K562 (cell line): Measurements from ENCODE around the gene CSRP2. TPM values are rescaled to one million over a fixed set of nuclear protein-coding genes. Genes with fewer than 3 reads are reported as not detected.

Source experiments
- ATAC-seq: fragments of 200-7000 bp; cut with Tn5 transposase; 3 replicates; pipeline ENCODE4 v1.9.1; 2020; ENCODE audit warnings: moderate library complexity
- BruUV-seq: library from RNA; stranded (reverse); fragments of 400-500 nt; replicated peaks from 2 replicates; lab custom pipeline; 2021; lab: Mats Ljungman, UMichigan
- CTCF ChIA-PET: fragments of 300-600 bp; formaldehyde crosslinking; extraction: SDS; loops from one replicate; lab custom pipeline; 2021; ENCODE audit warnings: low intra/inter-chr PET ratio; lab: Yijun Ruan, JAX
- POLR2A ChIA-PET: fragments of 300-600, 350-650 bp; sonication (Branson Sonifier 250); formaldehyde crosslinking; extraction: SDS; loops from one replicate; lab custom pipeline; 2021; ENCODE audit warnings: antibody characterized with exemption, inconsistent platforms; lab: Yijun Ruan, JAX
- DNase-seq, 4 experiments: peaks; one replicate each; pipeline versions ENCODE4 v3.0.0 to v3.0.0-alpha.2; 2011 to 2018; ENCODE audit warnings: low spot score in 3 of 4, mixed read lengths in 3 of 4; ENCODE audit errors: extremely low read depth in 1 of 4
- FAIRE-seq: peaks from 2 replicates; lab custom pipeline; 2011; peaks lifted over from hg19 to GRCh38; lab: Jason Lieb, UNC
- H2AFZ ChIP-seq: 2 replicates; pipeline ENCODE4 v1.6.0; 2011; ENCODE audit warnings: low read depth, low read length, control low read depth, inconsistent platforms
- H3K27ac ChIP-seq: fragments of 200-600 bp; 3 replicates; pipeline ENCODE4 v1.8.0; 2011; ENCODE audit warnings: low read depth, mild to moderate bottlenecking, control low read depth, inconsistent platforms, low read length, moderate library complexity, mixed read lengths; ENCODE audit errors: extremely low read depth
- H3K27me3 ChIP-seq, 2 experiments: fragments of 300-600 bp in 1 of 2; 2 replicates in 1 of 2; 3 replicates in 1 of 2; pipeline versions ENCODE4 v1.6.0 to v1.8.0; 2011; ENCODE audit warnings: inconsistent platforms in 2 of 2, low read length in 2 of 2, mild to moderate bottlenecking in 1 of 2, mixed read lengths in 1 of 2, moderate library complexity in 1 of 2; ENCODE audit not compliant: control insufficient read depth in 2 of 2, insufficient read depth in 2 of 2
- H3K36me3 ChIP-seq: fragments of 300-600 bp; 3 replicates; pipeline ENCODE4 v1.8.0; 2011; ENCODE audit warnings: mild to moderate bottlenecking, low read length, inconsistent platforms; ENCODE audit not compliant: control insufficient read depth, insufficient read depth
- H3K4me1 ChIP-seq, 2 experiments: fragments of 200-600 bp in 1 of 2; replicated peaks in 1 of 2; 2 replicates in 1 of 2; 3 replicates in 1 of 2; pipeline versions ENCODE4 v1.5.1 to v1.8.0; 2011; ENCODE audit warnings: inconsistent platforms in 2 of 2, low read length in 2 of 2, mild to moderate bottlenecking in 1 of 2, mixed read lengths in 1 of 2, moderate library complexity in 1 of 2; ENCODE audit not compliant: control insufficient read depth in 2 of 2, insufficient read depth in 2 of 2
- H3K4me2 ChIP-seq: 2 replicates; pipeline ENCODE4 v1.6.1; 2011; ENCODE audit warnings: low read length, control low read depth, inconsistent platforms, mixed read lengths; ENCODE audit not compliant: insufficient read depth
- H3K4me3 ChIP-seq: fragments of 200-600 bp; sonication (generic), shearing (Covaris generic); 2 replicates; pipeline ENCODE4 v1.5.1; 2016; ENCODE audit warnings: control low read depth, inconsistent platforms
- H3K79me2 ChIP-seq: fragments of 200-600 bp; 3 replicates; pipeline ENCODE4 v1.8.0; 2011; ENCODE audit warnings: low read length, inconsistent platforms; ENCODE audit not compliant: control insufficient read depth, insufficient read depth
- H3K9ac ChIP-seq, 2 experiments: 2 replicates each; pipeline versions ENCODE4 v1.6.0 to v1.6.1; 2011; ENCODE audit warnings: low read depth in 2 of 2, low read length in 2 of 2, control low read depth in 1 of 2, inconsistent platforms in 1 of 2, mild to moderate bottlenecking in 1 of 2, mixed read lengths in 1 of 2; ENCODE audit not compliant: insufficient read depth in 1 of 2
- H3K9me1 ChIP-seq: one replicate; pipeline ENCODE4 v1.6.0; 2011; ENCODE audit warnings: inconsistent platforms, mild to moderate bottlenecking, low read length, moderate library complexity; ENCODE audit not compliant: control insufficient read depth, insufficient read depth
- H3K9me3 ChIP-seq: replicated peaks from 2 replicates; pipeline ENCODE4 v1.5.1; 2011; ENCODE audit warnings: low read depth, low read length, inconsistent platforms; ENCODE audit not compliant: control insufficient read depth, insufficient read depth
- H4K20me1 ChIP-seq: replicated peaks from 2 replicates; pipeline ENCODE4 v1.6.1; 2011; ENCODE audit warnings: low read length, inconsistent platforms, mixed read lengths; ENCODE audit not compliant: control insufficient read depth, insufficient read depth
- CBFA2T3 ChIP-seq: fragments of 450-650 bp; IDR thresholded peaks from 2 replicates; pipeline ENCODE4 v1.6.1; 2017
- CTCFL ChIP-seq: IDR thresholded peaks from 2 replicates; pipeline ENCODE4 v1.6.1; 2011; ENCODE audit warnings: borderline replicate concordance, low read depth, mild to moderate bottlenecking, moderate library complexity, low read length; ENCODE audit not compliant: insufficient read depth, poor library complexity, severe bottlenecking
- JUN ChIP-seq, 2 experiments: sonication (generic) in 1 of 2; formaldehyde crosslinking in 1 of 2; IDR thresholded peaks; 2 replicates each; pipeline versions ENCODE4 v1.6.1 to v1.8.0; 2012 to 2022; ENCODE audit warnings: borderline replicate concordance in 2 of 2, mild to moderate bottlenecking in 2 of 2, improper control_type of control experiment in 1 of 2, low read depth in 1 of 2, low read length in 1 of 2, missing genetic modification reagents in 1 of 2
- MAFG ChIP-seq: fragments of 450-650 bp; conservative IDR thresholded peaks from 2 replicates; pipeline ENCODE4 v1.6.1; 2016; ENCODE audit warnings: missing genetic modification characterization, missing compliant biosample characterization
- NR2C2 ChIP-seq, 2 experiments: fragments of 200-800 bp in 1 of 2; sonication (Bioruptor generic) in 1 of 2; sonication (generic) in 1 of 2; formaldehyde crosslinking in 1 of 2; IDR thresholded peaks; 2 replicates each; pipeline versions ENCODE4 v1.6.1 to v1.8.0; 2016 to 2022; ENCODE audit warnings: mild to moderate bottlenecking in 1 of 2, missing compliant biosample characterization in 1 of 2, missing genetic modification characterization in 1 of 2, missing genetic modification reagents in 1 of 2
- NUFIP1 ChIP-seq: fragments of 450-650 bp; IDR thresholded peaks from 2 replicates; pipeline ENCODE4 v1.6.1; 2018; ENCODE audit not compliant: partially characterized antibody
- POLR2H ChIP-seq: IDR thresholded peaks from 2 replicates; pipeline ENCODE4 v1.6.1; 2016; ENCODE audit warnings: missing genetic modification characterization, low read depth, mild to moderate bottlenecking, control low read depth, missing compliant biosample characterization, moderate library complexity
- RERE ChIP-seq: sonication (generic); formaldehyde crosslinking; IDR thresholded peaks from 2 replicates; pipeline ENCODE4 v1.8.0; 2023; ENCODE audit warnings: missing genetic modification reagents, mild to moderate bottlenecking, borderline replicate concordance
- THRAP3 ChIP-seq: fragments of 450-650 bp; IDR thresholded peaks from 2 replicates; pipeline ENCODE4 v1.6.1; 2016; ENCODE audit warnings: mild to moderate bottlenecking, inconsistent platforms, borderline replicate concordance
- ZBTB26 ChIP-seq: fragments of 450-650 bp; formaldehyde crosslinking; IDR thresholded peaks from 2 replicates; pipeline ENCODE4 v1.4.0; 2022; ENCODE audit warnings: missing genetic modification characterization
- ZFX ChIP-seq: sonication (generic); formaldehyde crosslinking; IDR thresholded peaks from 2 replicates; pipeline ENCODE4 v1.8.0; 2022; ENCODE audit warnings: mild to moderate bottlenecking, missing genetic modification reagents, moderate library complexity
- ZNF174 ChIP-seq: fragments of 250-450 bp; sonication (Bioruptor Pico); IDR thresholded peaks from 2 replicates; pipeline ENCODE4 v1.4.0; 2020; ENCODE audit warnings: mild to moderate bottlenecking
- ZNF766 ChIP-seq: fragments of 200-800 bp; sonication (Bioruptor generic); conservative IDR thresholded peaks from 2 replicates; pipeline ENCODE4 v1.6.1; 2016; ENCODE audit warnings: missing genetic modification characterization, missing compliant biosample characterization
- WGBS: fragments of 100-300 bp; shearing (Covaris generic); methylation state at CpG from one replicate; pipeline ENCODE4 v1.1.6; 2016; ENCODE audit warnings: low coverage, mixed read lengths; ENCODE audit not compliant: insufficient coverage; ENCODE audit errors: missing lambda C conversion rate; 5-methylcytosine and 5-hydroxymethylcytosine counted together
- in situ Hi-C: fragments of 300-500 bp; cut with MboI; formaldehyde crosslinking; loops from 4 replicates; pipeline ENCODE4 v1.15.0; 2018; ENCODE audit warnings: inconsistent platforms, mixed read lengths
- intact Hi-C: fragments of 100-400 bp; cut with micrococcal nuclease; formaldehyde crosslinking; loops from 2 replicates; pipeline ENCODE4 v1.14.2; 2022
- polyA plus RNA-seq, 8 experiments: library from polyadenylated mRNA; depleted of rRNA in 4 of 8; stranded (reverse) in 5 of 8; unstranded in 3 of 8; fragments of >200 nt; fragmentation: Nextera tagmentation in 2 of 8; fragmentation: Illumina TruSeq in 1 of 8; extraction: Ambion mirVana in 2 of 8; extraction: Trizol in 1 of 8; gene quantifications; 2 replicates each; pipeline versions ENCODE4 v1.2.1 to v1.2.3, GENCODE V29; 2011 to 2014; ENCODE audit warnings: inconsistent platforms in 1 of 8, missing spikeins in 1 of 8
- total RNA-seq, 7 experiments: library from RNA; depleted of rRNA in 6 of 7; stranded (reverse); fragments of >200 nt in 6 of 7; fragmentation: Illumina TruSeq in 2 of 7; extraction: Trizol in 2 of 7; gene quantifications; 2 replicates each; pipeline versions ENCODE4 v1.2.1 to v1.2.3, GENCODE V29; 2011 to 2021; ENCODE audit warnings: low replicate concordance in 1 of 7

The CSRP2 gene
- total and polyA plus RNA-seq, 9 of the 15 experiments (the other 6 are each of a cell fraction or from before 2014, with no cell fraction given), result 0.32 to 6.2 (median 2.3) TPM

GRCh38 chr12:76922866-76923265, 44.0 kb upstream of the CSRP2 start:
- H3K36me3 ChIP-seq, result no peaks in the 10 kb centered on the region
- no peaks in the 10 kb centered on the region for H3K79me2 ChIP-seq
- no peak overlapping the region for H3K4me3 ChIP-seq
- WGBS, result 0% methylated on average over 2 of the region's 2 CpGs
- BruUV-seq, result no TSS peak
- no peak overlapping the region for H3K27ac ChIP-seq
- no peaks in the 10 kb centered on the region for H3K4me1 ChIP-seq
- H3K9me3 ChIP-seq, result no peaks in the 10 kb centered on the region
- H3K9ac ChIP-seq, result no peak overlapping the region
- DNase-seq, result no peak
- no peak overlapping the region for H3K4me2 ChIP-seq
- no peak for FAIRE-seq
- no peak overlapping the region for H2AFZ ChIP-seq
- H3K27me3 ChIP-seq, result peaks cover 6 to 15% of the 10 kb centered on the region in 2 experiments; a peak in 4 of 5 replicates
- H4K20me1 ChIP-seq, result no peaks in the 10 kb centered on the region
- CTCF ChIA-PET, result no interaction called here
- POLR2A ChIA-PET, result no interaction called here
- intact Hi-C loops (no loop called here), in situ Hi-C loops (no loop called here)
- no peak for ATAC-seq
- H3K9me1 ChIP-seq, result no peaks in the 10 kb centered on the region
- TF ChIP-seq THRAP3, result no peak
- no peak for TF ChIP-seq CBFA2T3
- TF ChIP-seq ZBTB26 (CRISPR knock-in tag), result no peak
- no peak for TF ChIP-seq ZFX (CRISPR knock-in tag)
- no peak for TF ChIP-seq ZNF766 (CRISPR knock-in tag)
- no peak for TF ChIP-seq JUN (IDR thresholded peaks at IDR 0.05; ENCODE audit: borderline replicate concordance, low read depth, low read length)
- TF ChIP-seq JUN (CRISPR knock-in tag; IDR thresholded peaks at IDR 0.05; ENCODE audit: borderline replicate concordance), result no peak
- no peak for TF ChIP-seq NR2C2 (CRISPR knock-in tag; IDR thresholded peaks at IDR 0.05)
- no peak for TF ChIP-seq NR2C2 (tag; IDR thresholded peaks at IDR 0.05)
- TF ChIP-seq MAFG (tag), result no peak
- TF ChIP-seq ZNF174 (CRISPR knock-in tag), result no peak
- TF ChIP-seq POLR2H (tag), result no peak
- TF ChIP-seq RERE (CRISPR knock-in tag), result no peak
- TF ChIP-seq NUFIP1, result no peak
- no peak for TF ChIP-seq CTCFL
